ENCODE results near the gene ENDOV. TPM values are rescaled to one million over a fixed set of nuclear protein-coding genes. Genes with fewer than 3 reads are reported as not detected.

Gene ENDOV
- polyA plus RNA-seq, 2 of the 4 experiments (the other 2 are of a cell fraction), result 33.2 to 42.6 TPM

GRCh38 chr17:80475910-80476876, 61.2 kb downstream of the ENDOV start, which contains the start of gene NPTX1 (continued):
- TF ChIP-seq RFX5 (IDR thresholded peaks at IDR 0.05), result no peak

GRCh38 chr17:80476877-80477646, 62.1 kb downstream of the ENDOV start:
- POLR2A ChIA-PET, result interaction anchor here (0.6 to 3.7 kb wide), 2 partner anchors 22 to 24 kb away, joined by 3 to 27 read pairs; no protein-coding TSS in a partner anchor

GRCh38 chr17:80477647-80478478, 62.9 kb downstream of the ENDOV start:
- CTCF ChIA-PET, result interaction anchor here (0.6 to 7.5 kb wide), 30 partner anchors 9 to 504 kb away, joined by 3 to 53 read pairs (median 6); no protein-coding TSS in a partner anchor
- Histone ChIP-seq H3K4me2 (peak overlapping the region; percentile 95), H3K9me3 (no peaks in the 10 kb centered on the region), H3K4me1 (peaks cover 56% of the 10 kb centered on the region), H3K27ac (peak overlapping the region; percentile 60 to 80), H3K4me3 (peak overlapping the region; percentile 54)
- POLR2A ChIA-PET, result interaction anchor here (3.7 kb wide), 1 partner anchor 23 kb away, joined by 27 read pairs; no protein-coding TSS in a partner anchor
- peak; percentile 20 to 70; a peak in 3 of 6 replicates for ATAC-seq
- no peak for TF ChIP-seq HOXB13 (CRISPR knock-in tag; IDR thresholded peaks at IDR 0.05; ENCODE audit: low read depth)
- TF ChIP-seq FOSL2 (IDR thresholded peaks at IDR 0.05), result no peak
- no peak for TF ChIP-seq FOSL2 (CRISPR knock-in tag; IDR thresholded peaks at IDR 0.05)
- 0 out of 2 replicates have a peak, but pooled peaks have one; percentile 39 for TF ChIP-seq RNF2 (IDR thresholded peaks at IDR 0.05; ENCODE audit: borderline replicate concordance, low read depth)
- peak; percentile 67 for TF ChIP-seq CTCF (IDR thresholded peaks at IDR 0.05)
- TF ChIP-seq RAD21 (conservative IDR thresholded peaks at IDR 0.05 in 1 of 2, IDR thresholded peaks at IDR 0.05 in 1 of 2), result peak; percentile 77 to 90
- TF ChIP-seq SMC3 (IDR thresholded peaks at IDR 0.05), result peak; percentile 92
- 0 out of 2 replicates have a peak, but pooled peaks have one; percentile 21 for TF ChIP-seq E2F6 (IDR thresholded peaks at IDR 0.05; ENCODE audit: borderline replicate concordance, low read depth)
- TF ChIP-seq CHD2 (IDR thresholded peaks at IDR 0.05; ENCODE audit: low read length, partially characterized antibody), result no peak
- no peak for TF ChIP-seq ZFP36 (IDR thresholded peaks at IDR 0.05; ENCODE audit: borderline replicate concordance, partially characterized antibody)
- FAIRE-seq, result no peak
- DNase-seq (ENCODE audit: low read depth in 1 of 2, low spot score in 1 of 2), result peak; percentile 70 to 75
- WGBS (ENCODE audit: missing lambda C conversion rate), result 4% methylated on average over 50 of the region's 103 CpGs

More at GRCh38 chr17:80476877-80477646, 62.1 kb downstream of the ENDOV start:
- Histone ChIP-seq H3K9me3 (no peaks in the 10 kb centered on the region), H3K4me2 (peak overlapping the region; percentile 95), H3K4me3 (peak overlapping the region; percentile 54), H3K4me1 (peaks cover 48% of the 10 kb centered on the region), H3K27ac (peak overlapping the region; percentile 60 to 80)
- 2% methylated on average over 9 of the region's 84 CpGs for WGBS (ENCODE audit: missing lambda C conversion rate)
- ATAC-seq (peak; percentile 4 to 34; a peak in 4 of 6 replicates), DNase-seq (ENCODE audit: low read depth in 1 of 2, low spot score in 1 of 2) (peak in 1 of 2 experiments; percentile 54), FAIRE-seq (no peak)
- TF ChIP-seq REST (IDR thresholded peaks at IDR 0.05) (no peak), HOXA7 (CRISPR knock-in tag; IDR thresholded peaks at IDR 0.05) (no peak), RNF2 (IDR thresholded peaks at IDR 0.05; ENCODE audit: borderline replicate concordance, low read depth) (peak; percentile 91; the same call in 1 of the 2 replicates)
- CTCF ChIA-PET, result interaction anchor here (0.6 to 7.5 kb wide), 39 partner anchors 8 to 511 kb away, joined by 3 to 53 read pairs (median 5); no protein-coding TSS in a partner anchor
